HFFc6 (cell line): Measurements from ENCODE around the gene TCIRG1. TPM values are rescaled to one million over a fixed set of nuclear protein-coding genes. Genes with fewer than 3 reads are reported as not detected.
A peak's percentile ranks its signal among the peaks of the same experiment; 100 is the strongest.
"Not testable (repeated sequence)": the region's sequence is repeated elsewhere in the genome, so short reads cannot be mapped to it uniquely, and the experiment has no call there.

Experiments
- DNase-seq: peaks from one replicate; pipeline ENCODE4 v3.0.0-alpha.2; 2018
- H3K27ac Mint-ChIP-seq: 2 replicates; pipeline ENCODE4 v1.8.0; 2020; ENCODE audit warnings: mild to moderate bottlenecking, mixed read lengths
- H3K27me3 Mint-ChIP-seq: 2 replicates; pipeline ENCODE4 v1.8.0; 2021; ENCODE audit warnings: mild to moderate bottlenecking, moderate library complexity, mixed read lengths; ENCODE audit not compliant: insufficient read depth
- H3K36me3 Mint-ChIP-seq: 2 replicates; pipeline ENCODE4 v1.8.0; 2021; ENCODE audit warnings: low read depth, mixed read lengths
- H3K4me1 Mint-ChIP-seq: 2 replicates; pipeline ENCODE4 v1.8.0; 2020; ENCODE audit warnings: low read depth, mixed read lengths
- H3K4me3 Mint-ChIP-seq: 2 replicates; pipeline ENCODE4 v1.8.0; 2020; ENCODE audit warnings: mild to moderate bottlenecking, moderate library complexity, mixed read lengths
- H3K9me3 Mint-ChIP-seq: 2 replicates; pipeline ENCODE4 v1.8.0; 2020; ENCODE audit warnings: mild to moderate bottlenecking, mixed read lengths
- long read RNA-seq: library from polyadenylated mRNA; unstranded; transcript quantifications from one replicate; pipeline ENCODE4 v2.0.0, GENCODE V29; 2019
- total RNA-seq, 6 experiments: library from RNA; stranded (reverse); fragmentation: NEBNext Ultra II Directional; extraction: Animal tissue kit (Norgen Biotek cat#: 25700); gene quantifications; 2 replicates in 1 of 6; 3 replicates in 5 of 6; pipeline ENCODE4 v1.2.3, GENCODE V29; 2021
- TF ChIP-seq, protein P1 (sequence below): fragments of 200-600 bp; sonication (generic); IDR thresholded peaks from 2 replicates; pipeline ENCODE4 v1.5.0; 2021; ENCODE audit warnings: antibody characterized with exemption, mild to moderate bottlenecking

Gene TCIRG1, protein sequence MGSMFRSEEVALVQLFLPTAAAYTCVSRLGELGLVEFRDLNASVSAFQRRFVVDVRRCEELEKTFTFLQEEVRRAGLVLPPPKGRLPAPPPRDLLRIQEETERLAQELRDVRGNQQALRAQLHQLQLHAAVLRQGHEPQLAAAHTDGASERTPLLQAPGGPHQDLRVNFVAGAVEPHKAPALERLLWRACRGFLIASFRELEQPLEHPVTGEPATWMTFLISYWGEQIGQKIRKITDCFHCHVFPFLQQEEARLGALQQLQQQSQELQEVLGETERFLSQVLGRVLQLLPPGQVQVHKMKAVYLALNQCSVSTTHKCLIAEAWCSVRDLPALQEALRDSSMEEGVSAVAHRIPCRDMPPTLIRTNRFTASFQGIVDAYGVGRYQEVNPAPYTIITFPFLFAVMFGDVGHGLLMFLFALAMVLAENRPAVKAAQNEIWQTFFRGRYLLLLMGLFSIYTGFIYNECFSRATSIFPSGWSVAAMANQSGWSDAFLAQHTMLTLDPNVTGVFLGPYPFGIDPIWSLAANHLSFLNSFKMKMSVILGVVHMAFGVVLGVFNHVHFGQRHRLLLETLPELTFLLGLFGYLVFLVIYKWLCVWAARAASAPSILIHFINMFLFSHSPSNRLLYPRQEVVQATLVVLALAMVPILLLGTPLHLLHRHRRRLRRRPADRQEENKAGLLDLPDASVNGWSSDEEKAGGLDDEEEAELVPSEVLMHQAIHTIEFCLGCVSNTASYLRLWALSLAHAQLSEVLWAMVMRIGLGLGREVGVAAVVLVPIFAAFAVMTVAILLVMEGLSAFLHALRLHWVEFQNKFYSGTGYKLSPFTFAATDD
- total RNA-seq: 100 to 1,000 TPM; 113 to 150 (median 131) TPM
- long read RNA-seq, transcript TCIRG1-205 (13 exons, 1,864 nt): minor isoform, 9 of 137 reads
- long read RNA-seq, transcript TCIRG1-201 (20 exons, 2,677 nt): major isoform, 66 of 137 reads
- long read RNA-seq, partial matches to known transcripts: 24 of 137 reads
- long read RNA-seq, other reads (novel, unspliced or antisense): 35 of 137 reads

DNA sequence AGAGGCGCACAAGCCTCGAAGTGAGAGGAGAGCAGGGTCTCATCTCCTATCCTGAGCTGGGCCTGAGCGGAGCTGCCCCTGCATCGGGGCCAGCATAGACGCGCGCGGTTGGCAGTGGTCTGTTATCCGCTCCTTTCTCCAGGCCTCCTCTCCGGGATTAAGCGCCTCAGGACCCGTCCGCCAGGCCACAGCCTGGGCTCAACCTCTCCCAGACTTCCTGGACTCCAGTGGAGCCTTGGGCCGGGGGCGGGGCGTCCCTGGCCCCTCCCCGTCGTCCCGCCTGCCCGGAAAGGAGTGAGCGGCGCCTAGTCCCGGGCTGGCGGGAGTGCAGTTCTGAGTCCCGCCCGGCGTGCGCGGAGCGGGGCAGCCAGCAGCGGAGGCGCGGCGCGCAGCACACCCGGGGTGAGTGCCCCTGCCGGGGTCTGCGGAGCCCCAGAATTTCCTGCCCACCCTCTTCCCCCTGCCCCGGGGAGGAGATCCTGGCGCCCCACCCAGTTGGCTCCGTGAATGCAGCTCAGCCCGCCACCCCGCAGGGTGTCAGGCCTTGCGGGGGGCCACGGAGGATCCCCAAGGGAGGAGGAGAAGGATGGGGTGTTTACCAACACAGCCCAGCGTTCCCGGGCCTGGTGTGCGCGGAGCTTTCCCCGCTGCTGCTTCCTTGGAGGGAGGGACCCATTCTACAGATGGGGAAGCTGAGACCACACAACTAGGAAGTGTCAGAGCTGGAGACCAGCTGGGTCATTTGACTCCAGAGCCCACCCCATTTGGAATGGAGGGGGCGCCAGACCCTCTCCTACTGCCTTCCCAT, at the start of gene TCIRG1:
TSS of gene TCIRG1 (plus strand) at position 308 of the 808 bp plus-strand sequence. CDS start 2,247 bp downstream, outside the sequence.
- H3K4me1 Mint-ChIP-seq: peaks cover 14% of the 10 kb centered on the region
- no peaks in the 10 kb centered on the region for H3K36me3 Mint-ChIP-seq
- H3K27me3 Mint-ChIP-seq: peaks cover 3% of the 10 kb centered on the region; the same call in 1 of the 2 replicates
- TF ChIP-seq, protein P1, sequence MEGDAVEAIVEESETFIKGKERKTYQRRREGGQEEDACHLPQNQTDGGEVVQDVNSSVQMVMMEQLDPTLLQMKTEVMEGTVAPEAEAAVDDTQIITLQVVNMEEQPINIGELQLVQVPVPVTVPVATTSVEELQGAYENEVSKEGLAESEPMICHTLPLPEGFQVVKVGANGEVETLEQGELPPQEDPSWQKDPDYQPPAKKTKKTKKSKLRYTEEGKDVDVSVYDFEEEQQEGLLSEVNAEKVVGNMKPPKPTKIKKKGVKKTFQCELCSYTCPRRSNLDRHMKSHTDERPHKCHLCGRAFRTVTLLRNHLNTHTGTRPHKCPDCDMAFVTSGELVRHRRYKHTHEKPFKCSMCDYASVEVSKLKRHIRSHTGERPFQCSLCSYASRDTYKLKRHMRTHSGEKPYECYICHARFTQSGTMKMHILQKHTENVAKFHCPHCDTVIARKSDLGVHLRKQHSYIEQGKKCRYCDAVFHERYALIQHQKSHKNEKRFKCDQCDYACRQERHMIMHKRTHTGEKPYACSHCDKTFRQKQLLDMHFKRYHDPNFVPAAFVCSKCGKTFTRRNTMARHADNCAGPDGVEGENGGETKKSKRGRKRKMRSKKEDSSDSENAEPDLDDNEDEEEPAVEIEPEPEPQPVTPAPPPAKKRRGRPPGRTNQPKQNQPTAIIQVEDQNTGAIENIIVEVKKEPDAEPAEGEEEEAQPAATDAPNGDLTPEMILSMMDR: peak; percentile 36
- peak within 1 kb of the TSS; percentile 91 for H3K27ac Mint-ChIP-seq
- peak; percentile 45 for DNase-seq
- H3K9me3 Mint-ChIP-seq: no peaks in the 10 kb centered on the region
- H3K4me3 Mint-ChIP-seq: peak within 1 kb of the TSS; percentile 90

DNA sequence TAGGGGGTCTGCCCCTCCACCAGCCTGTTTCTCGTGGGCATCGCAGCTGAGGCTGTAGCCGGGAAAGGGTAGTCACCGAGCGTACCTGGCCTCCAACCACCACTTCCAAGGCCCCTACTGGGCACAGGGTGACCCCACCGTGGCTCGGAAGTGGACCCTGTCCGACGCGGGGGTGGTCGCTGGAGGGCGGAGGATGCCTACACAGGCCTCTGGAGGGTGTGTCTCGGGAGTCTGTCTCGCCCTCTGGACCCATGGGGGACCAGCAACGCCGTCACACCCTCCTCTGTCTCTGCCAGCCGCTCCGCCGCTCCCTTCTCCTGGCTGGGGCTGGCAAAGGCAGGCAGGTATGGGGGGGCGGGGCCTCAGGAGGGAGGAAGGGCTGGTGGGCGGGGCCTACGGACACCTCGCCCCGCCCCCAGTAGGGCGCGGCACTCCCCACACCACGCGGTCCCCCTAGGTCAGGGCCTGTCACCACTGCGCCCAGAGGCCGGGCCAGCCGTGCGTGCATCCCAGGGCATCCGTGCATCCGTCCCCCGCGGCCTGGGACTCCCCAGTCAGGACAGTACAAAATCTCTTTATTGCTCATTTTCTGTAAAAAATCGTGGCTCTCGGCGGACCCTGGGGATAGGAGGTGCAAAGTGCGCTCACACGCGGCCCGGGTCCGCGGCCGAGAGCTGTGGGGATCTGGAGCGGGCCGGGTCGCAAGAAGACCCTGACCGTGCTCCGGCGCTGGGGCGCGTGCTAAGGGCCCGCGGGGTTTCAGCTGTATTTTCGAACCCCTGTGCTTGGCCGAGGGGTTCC, 48.1 kb upstream of the TCIRG1 start:
- H3K27me3 Mint-ChIP-seq, DNase-seq, H3K36me3 Mint-ChIP-seq, H3K4me3 Mint-ChIP-seq, H3K9me3 Mint-ChIP-seq, H3K4me1 Mint-ChIP-seq, H3K27ac Mint-ChIP-seq: not testable (repeated sequence)

DNA sequence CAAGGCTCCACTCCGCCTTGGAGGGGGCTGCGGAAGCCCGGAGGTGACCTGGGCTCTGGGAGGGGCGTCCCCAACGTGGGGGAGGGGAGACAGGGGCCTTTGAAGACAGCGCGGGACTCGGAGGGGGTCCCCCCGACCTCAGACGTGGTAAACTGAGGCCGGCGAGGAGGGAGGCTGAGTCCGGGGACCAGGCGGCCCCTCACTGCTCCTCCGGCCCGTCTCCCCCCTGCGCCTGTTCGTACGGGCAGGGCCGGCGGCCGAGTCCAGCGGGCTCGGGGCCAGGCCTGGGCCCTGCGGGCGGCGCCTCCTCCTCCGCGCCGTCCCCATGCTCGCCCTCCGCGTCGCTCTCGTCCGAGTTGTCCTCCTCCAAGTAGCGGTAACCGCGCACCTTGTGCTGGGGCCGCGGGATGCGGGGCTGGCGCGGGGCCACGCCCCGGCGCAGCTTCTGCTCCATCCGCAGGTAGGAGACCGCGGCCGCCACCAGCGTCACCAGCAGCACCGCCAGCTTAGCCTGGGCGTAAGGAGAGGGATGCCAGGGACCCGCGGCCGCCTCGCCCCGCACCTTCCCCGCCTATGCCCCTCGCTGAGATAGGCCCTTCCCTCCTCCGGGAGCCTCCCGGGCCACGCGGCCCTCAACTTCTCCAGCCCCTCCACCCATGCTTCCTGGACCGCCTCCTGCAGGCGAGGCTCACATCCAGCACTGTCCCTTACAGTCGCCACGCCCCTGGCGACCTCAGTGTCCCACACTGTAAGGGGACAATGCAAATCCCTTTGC, 47.3 kb upstream of the TCIRG1 start:
- DNase-seq, H3K4me1 Mint-ChIP-seq, H3K4me3 Mint-ChIP-seq, H3K36me3 Mint-ChIP-seq, H3K27me3 Mint-ChIP-seq, H3K9me3 Mint-ChIP-seq, H3K27ac Mint-ChIP-seq: not testable (repeated sequence)

DNA sequence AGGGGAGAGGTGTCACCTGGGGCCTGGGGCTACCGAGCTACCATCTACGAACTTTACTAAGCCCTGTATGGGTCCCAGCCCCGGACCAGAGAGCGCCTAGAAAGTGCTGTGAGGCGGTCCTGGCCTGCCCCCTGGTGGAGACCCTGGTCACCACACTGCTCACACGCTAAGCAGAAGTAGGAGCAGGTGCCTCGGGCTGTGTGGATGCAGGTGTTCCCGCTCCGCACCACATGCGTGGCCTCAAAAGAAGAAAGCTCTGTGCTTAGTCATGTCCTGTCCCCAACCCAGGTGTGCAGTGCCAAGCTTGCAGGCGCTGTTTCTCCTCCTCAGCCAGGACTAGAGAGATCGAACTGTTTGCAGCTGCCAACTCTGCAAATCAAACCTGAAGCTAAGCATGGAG, 45.0 kb upstream of the TCIRG1 start:
- not testable (repeated sequence) for H3K27me3 Mint-ChIP-seq, H3K27ac Mint-ChIP-seq
- TF ChIP-seq, protein P1: peak; percentile 78

DNA sequence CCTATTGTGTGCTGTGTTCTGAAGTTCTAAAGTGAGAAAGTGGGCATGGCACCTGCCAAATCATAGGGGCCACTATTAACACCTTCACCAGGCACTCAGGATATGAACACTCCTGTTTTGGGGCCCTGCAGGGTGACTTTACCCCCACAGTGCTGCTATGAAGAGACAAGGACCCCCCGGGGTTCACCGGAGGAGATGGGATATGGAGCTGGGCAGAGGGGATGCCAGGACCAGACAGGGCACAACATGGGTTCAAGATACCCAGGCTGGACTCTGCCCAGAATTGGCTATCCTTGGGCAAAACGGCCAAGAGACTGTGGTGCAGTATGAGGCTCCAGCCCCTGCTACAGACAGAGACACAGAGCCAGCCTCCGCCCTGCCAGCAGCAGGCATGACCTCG, 44.4 kb upstream of the TCIRG1 start:
- not testable (repeated sequence) for H3K4me3 Mint-ChIP-seq, H3K4me1 Mint-ChIP-seq, DNase-seq, H3K27me3 Mint-ChIP-seq, H3K9me3 Mint-ChIP-seq, H3K36me3 Mint-ChIP-seq, H3K27ac Mint-ChIP-seq

More for the DNA sequence above, 45.0 kb upstream of the TCIRG1 start:
- not testable (repeated sequence) for DNase-seq, H3K4me1 Mint-ChIP-seq, H3K4me3 Mint-ChIP-seq, H3K9me3 Mint-ChIP-seq, H3K36me3 Mint-ChIP-seq

DNA sequence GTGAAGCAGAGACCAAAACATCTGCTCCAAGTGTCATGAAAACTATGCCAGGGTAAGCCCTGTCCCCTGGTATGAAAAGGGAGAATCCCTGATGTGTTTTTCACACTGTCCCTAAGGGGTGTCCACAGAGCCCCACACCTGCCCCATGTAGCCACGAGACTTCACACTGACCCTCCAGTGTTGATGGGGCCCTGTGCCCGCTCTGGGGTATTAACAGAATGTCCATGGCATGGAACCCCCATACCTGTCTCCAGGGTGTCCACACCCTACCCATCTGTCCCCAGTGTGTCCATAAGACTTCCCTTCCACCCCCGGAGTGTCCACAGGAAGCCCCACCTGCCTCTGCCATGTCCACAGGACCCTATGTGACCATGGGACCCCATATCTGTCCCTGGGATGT, 43.7 kb upstream of the TCIRG1 start:
- not testable (repeated sequence) for H3K9me3 Mint-ChIP-seq

DNA sequence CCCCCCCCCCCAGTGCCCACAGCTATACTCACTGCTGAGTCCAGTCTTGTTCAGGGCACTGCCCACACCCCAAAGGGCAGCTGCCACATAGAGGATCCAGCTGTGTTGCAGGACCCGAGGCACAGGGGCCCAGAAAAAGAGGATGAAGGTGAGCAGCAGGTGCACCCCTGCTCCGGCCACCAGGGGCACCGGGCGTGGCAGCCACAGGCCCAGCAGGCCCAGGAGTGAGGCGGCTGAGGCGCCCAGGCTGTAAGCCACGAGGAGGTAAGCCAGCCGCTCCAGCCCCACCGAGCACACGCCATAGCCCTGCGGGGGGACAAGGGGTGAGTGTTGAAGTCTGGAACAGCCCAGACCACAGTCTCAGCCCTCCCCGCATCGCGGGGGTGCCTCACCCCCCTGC, 43.2 kb upstream of the TCIRG1 start:
- not testable (repeated sequence) for H3K36me3 Mint-ChIP-seq, H3K4me1 Mint-ChIP-seq, H3K9me3 Mint-ChIP-seq

More for the DNA sequence above, 43.7 kb upstream of the TCIRG1 start:
- not testable (repeated sequence) for H3K4me1 Mint-ChIP-seq, H3K4me3 Mint-ChIP-seq, H3K36me3 Mint-ChIP-seq, DNase-seq, H3K27ac Mint-ChIP-seq, H3K27me3 Mint-ChIP-seq

More for the DNA sequence above, 43.2 kb upstream of the TCIRG1 start:
- not testable (repeated sequence) for DNase-seq, H3K27ac Mint-ChIP-seq, H3K4me3 Mint-ChIP-seq, H3K27me3 Mint-ChIP-seq
